ENCODE results near the gene C2orf15.
"Not testable (repeated sequence)": the region's sequence is repeated elsewhere in the genome, so short reads cannot be mapped to it uniquely, and the experiment has no call there.

Gene C2orf15

GRCh38 chr2:99141110-99142108 lies at the start of gene C2orf15:
Gene C2orf15 (plus strand): TSS chr2:99141707. CDS start chr2:99150559, 8,852 bp downstream.
- Histone ChIP-seq H3K27me3 (ENCODE audit: control insufficient read depth, insufficient read depth, low read length) (no peaks in the 10 kb centered on the region), H3K4me3 (ENCODE audit: low read length) (peak within 1 kb of the TSS; percentile 99), H3K36me3 (ENCODE audit: control insufficient read depth, insufficient read depth, low read length) (no peaks in the 10 kb centered on the region), H3K27ac (ENCODE audit: low read depth, low read length) (peak within 1 kb of the TSS; percentile 60), H3K4me1 (ENCODE audit: control insufficient read depth, insufficient read depth, low read length) (no peaks in the 10 kb centered on the region), H3K9ac (ENCODE audit: low read length) (peak within 1 kb of the TSS; percentile 77)

DNA sequence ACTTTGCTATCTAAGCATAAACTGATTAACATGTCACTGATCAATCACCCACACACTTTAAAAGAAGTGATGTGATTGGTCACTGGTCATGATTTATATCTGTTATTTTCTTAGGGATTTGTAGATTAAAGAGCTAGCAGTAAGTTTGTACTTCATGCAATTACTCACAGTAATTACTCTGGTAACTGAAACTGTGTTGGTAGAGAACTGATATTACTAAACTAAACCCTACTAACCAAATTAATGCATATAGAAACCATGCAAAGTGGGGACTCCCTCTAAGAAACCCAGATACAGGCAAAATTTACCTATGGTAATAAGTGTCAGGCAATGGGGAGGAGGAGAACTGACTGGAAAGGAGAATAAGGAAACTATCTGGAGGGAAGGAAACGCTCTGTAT lies 44.8 kb upstream of the C2orf15 start:
- Histone ChIP-seq H3K27ac (ENCODE audit: low read depth, low read length) (no peak overlapping the region), H3K36me3 (ENCODE audit: control insufficient read depth, insufficient read depth, low read length) (no peaks in the 10 kb centered on the region), H3K27me3 (ENCODE audit: control insufficient read depth, insufficient read depth, low read length) (no peaks in the 10 kb centered on the region), H3K9ac (ENCODE audit: low read length) (no peak overlapping the region), H3K4me3 (ENCODE audit: low read length) (no peak overlapping the region), H3K4me1 (ENCODE audit: control insufficient read depth, insufficient read depth, low read length) (no peaks in the 10 kb centered on the region)

DNA sequence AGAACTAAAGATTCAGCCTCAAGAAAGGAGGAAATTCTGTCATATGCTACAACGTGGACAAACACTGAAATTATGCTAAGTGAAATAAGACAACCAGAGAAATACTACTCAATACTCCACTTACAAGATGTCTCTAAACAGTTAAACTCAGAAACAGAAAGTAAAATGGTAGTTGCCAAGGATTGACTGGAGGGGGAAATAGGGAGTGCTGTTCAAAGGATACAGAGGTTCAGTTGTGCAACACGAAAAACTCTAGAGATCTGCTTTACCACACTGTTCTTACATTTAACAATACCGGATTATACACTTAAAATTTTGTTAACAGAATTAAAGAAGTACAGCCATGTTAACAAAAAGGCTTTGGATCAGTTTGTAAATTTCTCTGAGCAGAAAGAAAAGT lies 39.8 kb upstream of the C2orf15 start:
- H3K27ac ChIP-seq (ENCODE audit: low read depth, low read length), result no peak overlapping the region
- no peaks in the 10 kb centered on the region for H3K27me3 ChIP-seq (ENCODE audit: control insufficient read depth, insufficient read depth, low read length)
- H3K4me3 ChIP-seq (ENCODE audit: low read length), result no peak overlapping the region
- H3K36me3 ChIP-seq (ENCODE audit: control insufficient read depth, insufficient read depth, low read length), result no peaks in the 10 kb centered on the region
- no peak overlapping the region for H3K9ac ChIP-seq (ENCODE audit: low read length)
- no peaks in the 10 kb centered on the region for H3K4me1 ChIP-seq (ENCODE audit: control insufficient read depth, insufficient read depth, low read length)

- Histone ChIP-seq H3K36me3 (ENCODE audit: control insufficient read depth, insufficient read depth, low read length) (no peaks in the 10 kb centered on the region), H3K9ac (ENCODE audit: low read length) (no peak overlapping the region), H3K4me3 (ENCODE audit: low read length) (no peak overlapping the region), H3K27ac (ENCODE audit: low read depth, low read length) (no peak overlapping the region), H3K27me3 (ENCODE audit: control insufficient read depth, insufficient read depth, low read length) (no peaks in the 10 kb centered on the region), H3K4me1 (ENCODE audit: control insufficient read depth, insufficient read depth, low read length) (no peaks in the 10 kb centered on the region)
Measured at GRCh38 chr2:99104006-99104405, 37.5 kb upstream of the C2orf15 start.

- Histone ChIP-seq H3K4me3 (ENCODE audit: low read length) (no peak overlapping the region), H3K27me3 (ENCODE audit: control insufficient read depth, insufficient read depth, low read length) (no peaks in the 10 kb centered on the region), H3K36me3 (ENCODE audit: control insufficient read depth, insufficient read depth, low read length) (no peaks in the 10 kb centered on the region), H3K9ac (ENCODE audit: low read length) (no peak overlapping the region), H3K4me1 (ENCODE audit: control insufficient read depth, insufficient read depth, low read length) (no peaks in the 10 kb centered on the region), H3K27ac (ENCODE audit: low read depth, low read length) (no peak overlapping the region)
Measured at GRCh38 chr2:99106913-99107312, 34.6 kb upstream of the C2orf15 start.

- H3K27me3 ChIP-seq (ENCODE audit: control insufficient read depth, insufficient read depth, low read length), result no peaks in the 10 kb centered on the region
- H3K36me3 ChIP-seq (ENCODE audit: control insufficient read depth, insufficient read depth, low read length), result no peaks in the 10 kb centered on the region
- H3K27ac ChIP-seq (ENCODE audit: low read depth, low read length), result no peak overlapping the region
- no peaks in the 10 kb centered on the region for H3K4me1 ChIP-seq (ENCODE audit: control insufficient read depth, insufficient read depth, low read length)
- no peak overlapping the region for H3K9ac ChIP-seq (ENCODE audit: low read length)
- no peak overlapping the region for H3K4me3 ChIP-seq (ENCODE audit: low read length)
Measured at GRCh38 chr2:99111236-99111635, 30.3 kb upstream of the C2orf15 start.

- Histone ChIP-seq H3K27me3 (ENCODE audit: control insufficient read depth, insufficient read depth, low read length) (no peaks in the 10 kb centered on the region), H3K4me1 (ENCODE audit: control insufficient read depth, insufficient read depth, low read length) (no peaks in the 10 kb centered on the region), H3K4me3 (ENCODE audit: low read length) (no peak overlapping the region), H3K27ac (ENCODE audit: low read depth, low read length) (no peak overlapping the region), H3K36me3 (ENCODE audit: control insufficient read depth, insufficient read depth, low read length) (no peaks in the 10 kb centered on the region), H3K9ac (ENCODE audit: low read length) (no peak overlapping the region)
Measured at GRCh38 chr2:99111945-99112344, 29.6 kb upstream of the C2orf15 start.

- no peaks in the 10 kb centered on the region for H3K4me1 ChIP-seq (ENCODE audit: control insufficient read depth, insufficient read depth, low read length)
Measured at GRCh38 chr2:99112617-99113016, 28.9 kb upstream of the C2orf15 start.

GRCh38 chr2:99127981-99128380 lies 13.5 kb upstream of the C2orf15 start:
- no peaks in the 10 kb centered on the region for H3K36me3 ChIP-seq (ENCODE audit: control insufficient read depth, insufficient read depth, low read length)
- H3K4me1 ChIP-seq (ENCODE audit: control insufficient read depth, insufficient read depth, low read length), result no peaks in the 10 kb centered on the region
- H3K4me3 ChIP-seq (ENCODE audit: low read length), result no peak overlapping the region
- no peak overlapping the region for H3K9ac ChIP-seq (ENCODE audit: low read length)
- no peak overlapping the region for H3K27ac ChIP-seq (ENCODE audit: low read depth, low read length)
- no peaks in the 10 kb centered on the region for H3K27me3 ChIP-seq (ENCODE audit: control insufficient read depth, insufficient read depth, low read length)

More at GRCh38 chr2:99112617-99113016, 28.9 kb upstream of the C2orf15 start:
- Histone ChIP-seq H3K36me3 (ENCODE audit: control insufficient read depth, insufficient read depth, low read length) (no peaks in the 10 kb centered on the region), H3K9ac (ENCODE audit: low read length) (no peak overlapping the region), H3K27ac (ENCODE audit: low read depth, low read length) (no peak overlapping the region), H3K4me3 (ENCODE audit: low read length) (no peak overlapping the region), H3K27me3 (ENCODE audit: control insufficient read depth, insufficient read depth, low read length) (no peaks in the 10 kb centered on the region)

- not testable (repeated sequence) for H3K27ac ChIP-seq (ENCODE audit: low read depth, low read length); H3K4me3 ChIP-seq (ENCODE audit: low read length); H3K36me3 ChIP-seq (ENCODE audit: control insufficient read depth, insufficient read depth, low read length); H3K27me3 ChIP-seq (ENCODE audit: control insufficient read depth, insufficient read depth, low read length); H3K9ac ChIP-seq (ENCODE audit: low read length); H3K4me1 ChIP-seq (ENCODE audit: control insufficient read depth, insufficient read depth, low read length)
Measured at GRCh38 chr2:99135044-99135556, 6.4 kb upstream of the C2orf15 start.

DNA sequence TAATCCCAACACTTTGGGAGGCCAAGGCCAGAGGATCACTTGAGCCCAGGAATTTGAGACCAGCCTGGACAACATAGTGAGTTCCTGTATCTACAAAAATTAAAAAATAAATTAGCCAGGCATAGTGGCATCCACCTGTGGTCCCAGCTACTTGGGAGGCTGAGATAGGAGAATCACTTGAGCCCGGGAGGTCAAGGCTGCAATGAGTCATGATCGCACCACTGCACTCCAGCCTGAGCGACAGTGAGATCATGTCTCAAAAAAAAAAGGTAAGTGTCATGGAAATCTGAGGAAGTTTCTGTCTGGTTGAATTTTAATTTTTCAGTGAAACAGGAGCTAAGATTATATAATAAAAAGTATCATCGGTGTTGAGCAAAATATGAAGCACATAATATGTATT lies 2.5 kb upstream of the C2orf15 start:
- H3K9ac ChIP-seq (ENCODE audit: low read length), result no peak overlapping the region
- no peak overlapping the region for H3K27ac ChIP-seq (ENCODE audit: low read depth, low read length)
- no peaks in the 10 kb centered on the region for H3K27me3 ChIP-seq (ENCODE audit: control insufficient read depth, insufficient read depth, low read length)
- no peak overlapping the region for H3K4me3 ChIP-seq (ENCODE audit: low read length)
- no peaks in the 10 kb centered on the region for H3K36me3 ChIP-seq (ENCODE audit: control insufficient read depth, insufficient read depth, low read length)
- no peaks in the 10 kb centered on the region for H3K4me1 ChIP-seq (ENCODE audit: control insufficient read depth, insufficient read depth, low read length)

DNA sequence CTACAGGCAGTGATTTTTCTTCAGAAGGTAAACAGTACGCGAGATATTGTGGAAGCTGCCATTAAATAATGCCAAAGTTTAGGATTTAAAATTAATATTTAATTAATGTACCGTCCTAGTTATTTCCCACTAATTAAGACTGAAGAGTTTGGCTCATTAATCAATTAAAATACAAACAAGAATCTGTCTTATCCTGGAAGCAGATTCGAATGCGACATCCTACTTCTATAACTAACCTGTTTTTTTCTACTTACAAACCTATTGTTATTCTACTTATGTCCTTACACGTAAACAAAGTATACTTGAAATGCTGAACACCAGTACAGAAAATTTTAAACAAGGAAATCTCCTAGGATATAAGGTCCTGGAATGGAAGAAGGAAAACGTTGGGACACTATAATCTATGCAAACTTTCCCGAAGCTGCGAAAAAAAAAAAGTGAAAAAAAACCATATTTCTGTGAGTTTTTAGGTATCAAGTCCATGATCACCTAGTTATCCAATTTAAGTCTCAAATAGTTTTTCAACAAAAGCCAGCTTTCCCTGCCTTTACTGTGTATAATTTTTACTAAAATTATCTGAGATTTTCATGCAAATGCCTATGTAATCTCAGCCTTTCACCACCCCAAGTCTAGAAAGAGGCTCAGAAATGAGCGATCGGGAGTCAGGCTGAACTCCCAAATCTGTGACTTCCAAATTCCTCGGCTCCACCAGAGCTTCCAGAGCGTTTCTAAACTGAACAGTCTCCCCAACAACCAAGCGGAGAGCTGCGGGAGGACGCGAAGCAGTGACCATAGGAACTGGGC lies 1.2 kb upstream of the C2orf15 start:
- Histone ChIP-seq H3K9ac (ENCODE audit: low read length) (peak overlapping the region; percentile 77), H3K4me1 (ENCODE audit: control insufficient read depth, insufficient read depth, low read length) (no peaks in the 10 kb centered on the region), H3K27ac (ENCODE audit: low read depth, low read length) (no peak overlapping the region), H3K27me3 (ENCODE audit: control insufficient read depth, insufficient read depth, low read length) (no peaks in the 10 kb centered on the region), H3K4me3 (ENCODE audit: low read length) (peak overlapping the region; percentile 99), H3K36me3 (ENCODE audit: control insufficient read depth, insufficient read depth, low read length) (no peaks in the 10 kb centered on the region)
